Right hindlimb (tissue), 1 donor: ENCODE measurements around the gene KCNK16.
A peak's percentile ranks its signal among the peaks of the same experiment; 100 is the strongest.
"Not testable (repeated sequence)": the region's sequence is repeated elsewhere in the genome, so short reads cannot be mapped to it uniquely, and the experiment has no call there.

Source experiments
- DNase-seq: peaks from one replicate; pipeline ENCODE4 v3.0.0-alpha.2; 2018

KCNK16 gene

DNA sequence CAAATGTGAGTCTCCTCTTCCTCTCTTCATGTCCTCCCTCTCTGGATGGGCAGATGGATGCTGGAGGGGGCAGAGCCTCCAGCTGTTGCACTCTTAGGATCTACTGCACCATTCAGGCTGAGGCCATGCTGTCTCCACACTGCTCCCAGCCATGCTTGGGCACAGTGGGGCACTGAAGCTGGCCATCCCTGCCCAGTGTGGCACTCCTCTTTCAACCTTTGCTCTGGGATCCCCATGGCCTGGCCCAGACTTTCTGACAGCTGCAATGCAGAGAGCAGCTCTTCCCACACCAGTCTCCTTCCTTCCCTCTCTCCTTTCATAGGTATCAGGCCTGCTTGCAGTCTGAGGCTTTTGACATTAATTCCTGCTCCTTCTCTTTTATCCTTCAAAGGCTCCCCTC lies 17.6 kb downstream of the KCNK16 start:
- no peak for DNase-seq

DNA sequence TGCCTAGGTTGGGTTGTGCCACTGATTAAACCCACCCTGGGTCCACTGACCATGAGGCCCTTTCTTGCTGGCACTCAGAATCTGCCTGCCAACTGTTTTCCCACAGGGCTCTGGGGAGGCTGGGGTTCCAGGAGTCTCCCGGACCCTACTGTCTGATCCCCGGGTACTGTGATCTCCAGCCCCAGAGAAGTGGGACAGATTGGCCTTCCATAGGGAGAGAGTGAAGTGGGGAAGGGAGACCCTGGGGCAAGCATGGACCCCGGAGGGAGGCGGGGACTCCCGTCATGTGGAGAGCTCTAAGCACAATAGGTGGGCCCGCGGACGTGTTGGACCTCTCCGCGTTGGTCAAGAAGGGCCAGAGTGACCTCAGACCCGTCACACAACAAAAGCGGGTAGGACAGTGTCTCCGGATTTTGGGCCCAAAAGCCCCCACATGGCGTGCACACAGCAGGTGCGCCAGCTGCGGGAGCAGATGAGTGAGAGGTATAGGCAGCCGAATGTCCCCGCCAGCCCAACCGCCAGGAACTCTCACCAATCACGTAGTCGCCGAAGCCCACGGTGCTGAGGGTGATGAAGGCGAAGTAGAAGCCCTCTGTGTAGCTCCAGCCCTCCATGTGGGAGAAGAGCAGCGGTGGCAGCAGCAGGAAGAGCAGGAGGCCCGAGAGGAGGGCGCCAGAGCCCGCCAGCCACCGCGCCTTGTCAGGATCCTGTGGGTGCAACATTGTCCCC lies 18.9 kb downstream of the KCNK16 start:
- no peak for DNase-seq

DNA sequence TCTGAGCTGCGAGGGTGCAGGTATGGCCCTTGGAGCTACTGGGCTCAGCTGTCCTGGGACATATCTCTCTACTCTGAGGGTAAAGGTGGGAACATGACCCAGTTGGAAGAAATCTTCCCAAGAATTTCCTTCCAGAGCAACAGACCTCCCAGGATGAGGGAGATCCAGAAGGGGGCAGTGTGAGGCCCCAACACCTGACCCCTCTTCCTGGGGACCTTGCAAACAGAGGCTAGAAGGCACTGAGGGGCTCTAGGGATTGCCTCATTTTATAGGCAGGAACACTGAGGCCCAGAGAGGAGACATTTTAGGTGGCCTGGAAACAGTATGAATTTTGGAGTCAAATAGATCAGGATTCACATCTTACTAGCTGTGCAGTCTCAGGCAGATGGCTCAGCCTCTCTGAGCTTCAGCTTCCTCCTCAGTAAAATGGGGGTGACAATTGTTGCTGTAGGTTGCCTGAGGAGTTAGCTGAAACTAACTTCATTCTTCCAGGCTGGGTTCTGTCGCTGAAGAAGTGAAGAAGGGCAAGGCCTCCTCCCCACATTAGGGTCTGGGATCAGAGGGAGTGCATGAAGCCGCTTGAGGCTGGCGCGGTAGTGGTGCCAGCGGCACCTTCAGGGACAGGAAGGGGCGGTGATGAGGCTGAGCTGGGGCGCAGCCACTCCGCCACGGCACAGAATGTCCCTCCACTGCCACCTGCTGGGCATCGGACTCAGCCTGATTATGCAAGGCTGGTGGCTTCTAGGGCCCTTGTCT lies 19.7 kb downstream of the KCNK16 start:
- peak; percentile 81 for DNase-seq

DNA sequence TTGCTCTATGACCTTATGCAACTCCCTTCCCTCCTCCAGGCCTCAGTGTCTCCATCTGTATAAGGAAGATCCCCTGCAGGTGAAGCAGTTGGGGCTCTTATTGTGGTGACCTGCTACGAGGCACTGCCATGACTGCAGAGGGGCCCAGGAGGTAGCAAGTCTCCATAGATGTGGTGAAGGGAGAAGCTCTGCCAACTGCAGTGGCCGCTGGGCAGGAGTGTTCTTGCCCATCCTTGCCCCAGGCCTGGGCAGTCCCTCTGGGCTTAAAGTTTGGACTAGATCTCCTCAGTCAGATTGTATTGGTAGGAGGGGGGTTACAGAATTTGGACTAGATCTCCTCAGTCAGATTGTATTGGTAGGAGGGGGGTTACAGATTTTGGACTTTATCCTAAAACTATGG lies 20.5 kb downstream of the KCNK16 start:
- no peak for DNase-seq

DNA sequence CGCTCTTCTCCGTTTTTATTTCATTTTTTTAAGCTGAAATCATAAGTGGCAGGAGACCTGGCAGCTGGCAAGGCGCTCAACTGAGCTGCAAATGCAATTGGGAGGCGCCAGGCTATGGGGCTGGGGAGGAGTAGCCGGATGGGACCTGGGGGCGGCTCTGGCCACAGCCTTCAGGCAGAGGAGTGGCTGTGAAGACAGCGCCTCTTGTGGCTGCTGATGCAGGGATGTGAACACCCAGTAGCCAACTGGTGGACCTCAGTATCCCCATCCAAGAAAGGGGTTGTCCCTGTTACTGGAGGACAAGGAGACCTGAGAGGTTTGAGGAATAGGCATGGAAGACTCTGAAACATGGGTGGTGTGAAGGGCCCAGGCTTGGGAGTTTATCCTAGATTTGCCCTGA lies 20.9 kb downstream of the KCNK16 start:
- DNase-seq = peak; percentile 39

DNA sequence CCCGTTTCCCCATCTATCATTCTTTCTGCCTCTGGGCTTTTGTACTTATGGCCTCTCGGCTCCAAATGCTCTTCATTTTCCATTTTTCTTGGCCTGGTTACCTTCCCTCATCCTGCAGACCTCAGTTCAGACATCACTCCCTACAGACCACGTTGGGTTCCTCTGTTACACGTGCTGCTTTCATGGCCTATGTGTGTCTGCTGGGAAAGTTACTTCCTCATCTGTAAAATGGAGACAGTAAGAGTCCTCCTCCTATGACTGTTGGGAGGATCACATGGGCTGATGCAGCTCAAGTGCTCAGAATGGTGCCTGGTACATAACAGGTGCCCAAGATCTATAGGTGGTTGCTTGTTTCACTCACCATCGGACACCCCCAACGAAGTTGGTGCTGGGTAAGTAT lies 21.8 kb downstream of the KCNK16 start:
- DNase-seq = no peak

DNA sequence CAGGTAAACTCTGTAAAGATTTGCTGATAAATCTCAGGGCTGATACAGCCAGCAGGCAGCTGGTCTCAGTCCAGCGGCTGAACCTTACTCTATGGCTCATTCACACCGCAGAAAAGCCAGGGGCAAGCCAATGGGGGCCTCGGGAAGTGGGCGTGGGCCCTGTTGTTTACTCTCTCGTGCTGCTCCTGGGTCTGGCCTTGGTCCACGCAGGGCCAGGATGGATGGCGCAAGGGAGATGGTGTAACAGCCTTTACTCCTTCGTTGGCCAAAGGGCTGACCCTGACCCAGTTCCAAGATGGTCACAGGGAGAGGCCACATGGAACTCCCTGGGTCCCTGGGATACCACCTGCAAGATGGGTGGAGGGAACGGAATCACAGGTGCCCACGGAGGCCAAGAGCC lies 24.4 kb downstream of the KCNK16 start:
- DNase-seq = no peak

DNA sequence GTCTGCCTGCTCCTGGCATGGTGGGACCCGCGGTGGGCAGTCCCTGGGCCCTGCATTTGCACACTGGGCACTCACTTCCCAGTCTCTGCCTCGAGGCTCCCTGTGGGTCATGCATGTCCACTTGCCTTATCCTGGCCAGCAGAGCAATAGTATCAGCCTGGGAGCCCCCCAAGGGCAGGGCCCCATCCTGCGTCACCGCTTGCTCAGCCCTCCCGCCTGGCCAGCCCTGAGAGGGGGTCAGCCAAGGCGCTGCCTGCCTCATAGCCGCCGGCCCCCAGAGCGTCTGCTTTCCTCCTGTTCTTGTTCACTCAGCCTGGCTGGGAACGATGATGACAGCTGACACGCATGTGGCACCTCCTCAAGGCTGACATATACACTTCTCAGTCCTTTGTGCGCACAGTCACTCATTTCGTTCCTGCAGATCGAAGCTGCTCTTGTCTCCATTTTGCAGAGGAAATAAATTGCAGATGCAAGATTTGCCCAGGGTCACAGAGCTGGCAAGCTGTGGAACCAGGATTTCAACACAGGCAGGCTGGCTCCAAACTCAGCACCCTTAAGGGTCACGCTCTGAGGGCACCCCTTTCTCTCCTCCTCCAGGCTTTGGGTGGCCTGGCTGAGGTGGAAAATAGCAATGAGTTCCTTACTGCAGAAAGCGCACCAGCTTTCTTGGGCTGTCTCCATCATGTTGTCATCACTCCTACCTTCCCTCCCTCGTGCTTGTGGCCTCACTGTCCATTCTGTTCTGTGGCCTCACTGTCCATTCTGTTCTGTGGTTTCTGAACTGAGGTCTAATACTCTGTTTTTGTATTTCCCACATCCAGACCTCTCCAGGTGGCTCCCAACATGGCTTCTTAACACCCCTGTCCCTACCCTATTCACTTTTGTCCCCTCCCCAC lies 25.5 kb downstream of the KCNK16 start:
- DNase-seq = peak; percentile 66

DNA sequence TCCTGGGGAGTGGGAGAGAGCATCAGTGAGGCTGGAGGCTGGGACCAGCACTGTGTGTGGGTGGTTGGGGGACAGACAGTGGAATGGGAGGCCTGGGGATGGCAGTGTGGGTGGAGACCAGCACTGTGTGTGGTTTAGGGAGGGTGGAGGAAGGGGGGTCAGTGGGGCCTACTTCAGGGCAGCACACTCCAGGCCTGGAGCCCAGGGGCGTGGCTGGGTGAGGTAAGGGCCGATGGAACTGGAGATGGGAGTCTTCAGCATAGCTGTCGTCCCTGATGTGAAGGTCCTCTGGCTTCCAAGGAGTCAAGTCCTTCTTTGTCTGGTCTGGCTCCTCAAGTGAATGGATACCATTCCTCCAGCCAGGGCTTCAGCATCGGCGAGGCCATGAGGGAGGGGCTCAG lies 26.9 kb downstream of the KCNK16 start:
- peak; percentile 61 for DNase-seq

DNA sequence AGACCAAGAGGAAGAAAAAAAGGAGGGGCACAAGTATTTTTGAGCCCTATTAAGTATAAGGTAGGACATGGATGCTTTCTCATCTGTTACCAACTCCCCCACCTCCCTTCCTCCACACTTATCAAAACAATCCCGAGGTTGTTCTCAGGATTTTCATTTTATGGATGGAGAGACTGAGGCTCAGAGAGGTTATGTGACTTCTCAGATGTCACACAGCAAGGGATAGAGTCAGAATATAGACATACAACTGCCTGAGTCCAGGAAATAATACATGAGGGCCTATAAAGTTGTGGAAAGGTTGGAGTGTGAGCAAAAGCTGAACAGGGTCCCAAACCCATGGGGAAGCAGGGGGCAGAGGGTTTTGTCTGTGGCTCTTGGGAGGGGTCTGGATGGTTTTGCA lies 27.6 kb downstream of the KCNK16 start:
- no peak for DNase-seq

DNA sequence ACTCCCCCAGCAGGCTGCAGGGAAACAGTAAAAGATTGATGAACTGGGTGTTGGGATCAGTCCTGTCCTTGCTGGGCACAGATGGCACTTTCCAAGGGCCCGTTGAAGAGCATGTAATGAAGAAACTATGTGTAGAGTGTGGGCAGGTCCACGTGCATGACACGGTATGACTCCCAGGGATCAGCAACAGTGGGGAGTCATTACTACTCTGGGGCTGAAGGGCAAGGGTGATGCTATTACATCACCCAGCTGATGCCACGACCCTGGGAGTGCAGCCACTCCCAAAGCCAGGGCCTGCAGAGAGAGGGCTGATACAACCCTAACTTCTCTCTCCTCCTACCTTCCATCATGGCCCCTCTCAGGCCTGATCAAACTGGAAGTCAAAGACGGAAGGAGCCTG lies 28.4 kb downstream of the KCNK16 start:
- DNase-seq = no peak

DNA sequence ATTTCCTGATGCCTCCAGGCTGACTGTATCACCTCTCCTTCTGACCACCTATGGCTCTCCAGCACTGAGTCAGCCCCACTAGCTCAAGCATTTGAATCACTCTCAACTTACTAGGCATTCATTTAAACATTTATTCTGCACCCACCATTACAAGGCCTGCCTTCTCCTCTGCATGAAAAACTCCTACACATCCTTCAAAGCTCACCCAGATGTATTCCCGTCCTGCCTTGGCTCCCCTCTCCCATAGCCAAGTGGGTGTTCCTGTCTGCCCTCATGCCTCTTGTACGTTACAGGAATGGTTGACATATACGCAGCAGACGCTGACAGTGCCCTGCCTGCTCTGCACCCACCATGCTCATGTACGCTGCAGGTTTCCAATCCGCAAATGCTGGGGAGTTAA lies 29.9 kb downstream of the KCNK16 start:
- no peak for DNase-seq

DNA sequence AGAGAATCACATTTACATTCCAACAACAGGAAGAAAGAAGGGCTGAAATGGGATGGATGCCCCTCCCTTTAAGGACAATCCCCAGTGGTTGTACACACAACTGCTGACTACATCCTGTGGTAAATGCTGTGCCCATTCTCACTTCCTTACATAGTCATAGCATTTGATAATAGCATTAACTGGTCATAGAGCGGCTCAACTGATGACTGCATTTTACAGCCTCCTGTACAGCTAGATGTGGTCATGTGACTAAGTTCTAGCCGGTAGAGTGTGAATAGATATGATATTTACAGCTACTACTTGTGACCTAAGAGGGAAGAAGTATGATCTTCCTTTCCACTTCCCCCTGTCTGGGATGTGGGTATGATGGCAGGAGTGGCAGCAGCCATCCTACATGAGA lies 33.0 kb downstream of the KCNK16 start:
- DNase-seq = no peak

DNA sequence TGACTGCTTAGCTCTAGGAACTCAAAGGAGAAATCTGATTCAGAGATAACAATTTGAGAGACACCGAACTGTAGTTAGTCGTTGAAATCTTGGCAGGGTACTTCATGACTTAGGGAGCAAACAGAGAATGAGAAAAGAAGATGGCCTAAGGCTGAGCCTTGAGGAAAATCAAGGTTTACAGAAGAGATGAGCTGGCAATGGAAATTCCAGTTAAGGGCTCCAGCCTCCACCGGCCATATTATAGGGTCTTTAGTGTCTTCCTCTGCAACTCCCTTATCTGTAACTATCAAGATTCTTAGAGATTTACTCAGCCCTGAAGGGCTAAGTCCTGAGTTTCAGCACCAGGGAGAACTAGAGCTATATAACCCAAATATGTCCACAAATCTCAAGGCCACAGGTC lies 34.9 kb downstream of the KCNK16 start:
- no peak for DNase-seq

DNA sequence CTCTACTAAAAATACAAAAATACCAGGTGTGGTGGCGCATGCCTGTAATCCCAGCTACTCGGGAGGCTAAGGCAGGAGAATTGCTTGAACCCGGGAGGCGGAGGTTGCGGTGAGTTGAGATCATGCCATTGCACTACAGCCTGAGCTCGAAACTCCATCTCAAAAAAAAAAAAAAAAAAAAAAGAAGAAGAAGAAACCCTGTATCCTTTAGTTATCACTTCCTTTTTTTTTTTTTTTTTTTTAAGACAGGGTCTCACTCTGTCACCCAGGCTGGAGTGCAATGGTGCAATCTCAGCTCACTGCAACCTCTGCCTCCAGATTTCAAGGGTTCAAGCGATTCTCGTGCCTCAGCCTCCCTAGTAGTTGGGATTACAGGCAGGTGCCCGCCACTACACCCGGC lies 35.9 kb downstream of the KCNK16 start:
- not testable (repeated sequence) for DNase-seq

DNA sequence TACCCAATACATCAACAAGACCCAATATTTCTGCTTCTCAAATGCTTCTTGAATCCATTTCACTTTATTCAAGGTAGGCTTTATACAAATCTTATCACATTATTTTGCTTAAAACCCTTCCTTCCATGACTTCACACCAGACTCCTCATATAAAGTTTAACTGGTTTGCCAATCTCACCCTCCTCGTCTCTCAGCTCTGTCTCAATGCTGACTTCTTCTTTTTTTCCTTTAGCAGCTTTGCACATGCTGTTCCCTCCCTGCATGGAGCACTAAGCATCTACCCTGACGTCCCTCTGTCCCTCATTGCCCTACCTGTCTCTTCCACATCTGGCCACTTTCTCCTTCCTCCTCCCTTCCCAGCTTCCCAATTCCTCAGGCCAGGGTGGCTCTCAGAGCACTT lies 39.7 kb downstream of the KCNK16 start:
- DNase-seq = no peak

DNA sequence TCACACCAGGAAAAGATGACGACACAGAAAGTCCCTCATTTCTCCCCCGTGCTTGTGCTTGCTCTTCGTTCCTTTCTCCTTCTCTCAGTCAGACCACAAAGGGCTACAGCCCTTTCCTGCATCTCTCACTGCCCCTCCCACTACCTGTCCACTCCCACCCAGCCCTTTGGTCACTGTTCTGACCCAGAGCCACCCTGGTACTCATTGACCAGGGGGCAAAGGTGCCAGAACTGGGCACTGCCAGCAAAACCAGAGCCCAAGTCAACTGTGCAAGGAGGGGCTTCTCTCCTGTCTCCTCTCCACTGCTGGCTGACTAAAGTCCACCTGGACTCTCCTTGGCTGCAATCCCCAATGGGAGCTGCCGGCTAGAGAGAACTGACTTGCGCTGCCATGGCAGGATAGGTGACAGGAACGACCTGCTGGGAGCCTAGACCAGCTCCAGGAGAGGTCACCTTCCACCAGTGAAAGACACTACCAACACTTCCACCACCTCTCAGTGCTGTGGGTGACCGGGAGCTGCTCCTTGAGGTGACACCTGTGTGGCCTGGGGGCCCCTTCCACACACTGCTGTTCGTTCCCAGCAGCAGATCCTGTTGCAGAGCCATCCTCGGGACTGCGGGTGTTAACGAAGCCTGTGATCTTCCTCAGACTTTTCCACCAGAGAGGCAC lies 41.1 kb downstream of the KCNK16 start:
- no peak for DNase-seq

DNA sequence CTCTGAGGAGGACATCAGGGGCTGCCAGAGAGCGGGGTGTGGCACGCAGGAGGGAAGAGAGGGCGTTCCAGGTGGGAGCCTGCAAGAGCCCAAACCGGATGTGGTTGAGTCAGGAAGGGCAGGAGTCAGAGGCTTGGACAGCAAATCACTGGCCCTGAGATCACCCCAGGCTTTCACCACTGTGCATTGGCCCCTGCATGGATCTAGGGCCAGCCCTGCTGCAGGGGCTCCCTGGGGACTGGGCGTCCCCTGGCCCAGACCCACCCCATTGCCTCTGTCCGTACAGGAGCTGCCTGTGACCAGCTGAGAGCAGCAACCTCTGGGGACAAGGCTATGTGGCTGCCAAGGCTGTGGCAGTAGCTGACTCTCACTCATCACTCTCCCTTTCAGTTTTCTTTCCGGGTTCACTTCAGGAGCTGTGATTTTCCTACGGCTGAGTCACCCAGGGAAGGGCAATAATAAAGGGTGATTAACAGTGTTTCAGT lies 42.2 kb downstream of the KCNK16 start:
- DNase-seq = no peak

DNA sequence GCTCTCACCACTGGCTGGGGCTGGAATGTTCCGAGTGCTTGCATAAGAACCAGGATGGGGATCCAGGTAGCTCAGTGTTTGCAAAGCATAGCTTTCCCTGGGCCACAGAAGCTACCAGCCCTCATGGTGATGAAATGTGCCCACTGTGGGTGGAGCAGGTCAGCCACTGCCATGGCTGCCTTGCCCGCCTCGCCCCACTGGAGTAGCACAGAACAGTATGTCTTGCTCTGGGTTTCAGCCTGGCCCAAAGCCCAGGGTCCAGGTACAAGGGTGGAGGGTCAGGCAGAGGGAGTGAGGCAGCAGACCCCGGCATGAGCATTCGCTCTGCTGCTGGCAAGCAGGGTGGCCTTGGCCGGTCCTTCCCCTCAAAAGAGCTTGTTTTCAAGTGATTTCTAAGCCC lies 43.0 kb downstream of the KCNK16 start:
- DNase-seq = no peak

DNA sequence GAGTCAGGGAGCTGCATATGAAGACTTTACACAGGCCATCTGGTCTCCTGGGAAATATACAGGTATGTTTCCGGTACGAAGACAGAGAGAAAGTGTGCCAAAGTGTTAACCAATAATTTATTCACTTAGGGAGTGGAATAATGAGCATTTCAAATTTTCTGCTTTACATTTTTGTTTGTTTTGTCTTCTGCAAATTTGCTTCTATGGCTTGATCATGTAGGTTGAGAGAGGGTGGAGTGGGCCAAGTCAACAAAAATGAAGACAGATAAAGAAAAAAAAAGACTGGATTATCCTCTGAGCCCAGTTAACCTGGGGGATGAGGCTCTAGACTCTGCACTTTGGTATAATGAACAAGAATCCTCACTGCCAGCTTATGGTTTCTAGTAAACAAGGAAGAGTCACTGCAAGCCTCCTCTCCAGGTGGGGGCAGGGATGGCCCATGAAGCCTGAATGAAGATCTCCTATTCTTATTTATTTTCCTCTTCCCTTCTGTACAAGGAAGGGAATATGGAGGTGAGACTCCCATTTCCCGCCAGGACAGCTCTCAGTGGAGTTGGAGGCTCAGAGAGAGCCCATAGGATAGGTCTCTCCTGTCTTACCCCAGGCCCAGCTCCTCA lies 46.0 kb downstream of the KCNK16 start:
- no peak for DNase-seq

DNA sequence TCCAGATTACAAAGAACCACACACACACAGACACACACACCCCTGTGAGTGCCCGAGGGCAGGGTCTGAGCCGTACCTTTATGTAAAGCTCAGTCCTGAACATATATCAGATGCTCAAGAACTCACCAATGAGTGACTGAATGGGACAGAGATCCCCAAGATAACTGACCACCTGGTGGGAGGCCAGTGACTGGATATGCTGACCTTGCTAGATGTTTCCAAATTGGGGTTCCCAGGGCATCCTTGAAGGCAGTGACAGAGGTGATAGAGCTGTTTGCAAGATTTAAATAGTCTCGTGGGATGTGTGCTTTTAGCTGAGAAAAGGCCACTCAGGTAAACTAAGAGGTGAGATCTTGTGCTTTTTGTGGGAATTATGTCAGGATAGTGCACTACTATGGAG lies 47.6 kb downstream of the KCNK16 start:
- no peak for DNase-seq

DNA sequence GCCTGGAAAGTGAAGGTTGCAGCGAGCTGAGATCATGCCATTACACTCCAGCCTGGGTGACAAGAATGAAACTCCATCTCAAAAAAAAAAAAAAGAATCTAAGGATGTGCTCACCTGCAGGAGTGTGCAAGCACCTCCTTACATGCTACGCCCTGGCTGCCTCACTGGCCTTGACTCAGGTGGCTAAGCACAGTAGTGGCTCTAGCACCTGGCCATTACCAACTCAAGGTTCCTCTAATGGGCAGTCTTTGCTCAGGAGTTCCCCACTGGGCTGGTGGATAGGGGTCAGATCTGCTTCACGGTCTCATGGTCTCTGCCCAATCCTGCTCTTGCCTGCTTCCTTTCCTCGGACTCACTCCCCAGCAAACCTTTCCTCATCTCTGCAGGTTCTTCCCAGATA lies 48.0 kb downstream of the KCNK16 start:
- no peak for DNase-seq
